Mesenchymal stem cell (in vitro differentiated cells and primary cell): ENCODE measurements around the gene GATD1.
A peak's percentile ranks its signal among the peaks of the same experiment; 100 is the strongest.

Experiments
- DNase-seq: peaks from one replicate; pipeline ENCODE4 v3.0.0-alpha.2; 2013
- H2AFZ ChIP-seq: one replicate; pipeline ENCODE4 v1.6.1; 2013; ENCODE audit warnings: low read depth, mild to moderate bottlenecking, control low read depth, inconsistent platforms, low read length, moderate library complexity
- H2AK5ac ChIP-seq: 2 replicates; pipeline ENCODE4 v1.6.1; 2013; ENCODE audit warnings: low read length, moderate library complexity, mild to moderate bottlenecking, inconsistent platforms; ENCODE audit not compliant: severe bottlenecking
- H2BK120ac ChIP-seq: one replicate; pipeline ENCODE4 v1.6.1; 2013; ENCODE audit warnings: low read depth, mild to moderate bottlenecking, inconsistent platforms, low read length, moderate library complexity
- H2BK12ac ChIP-seq, 2 experiments: one replicate each; pipeline ENCODE4 v1.6.1; 2013; ENCODE audit warnings: inconsistent platforms in 2 of 2, low read length in 2 of 2, mild to moderate bottlenecking in 2 of 2, moderate library complexity in 2 of 2, control low read depth in 1 of 2
- H2BK15ac ChIP-seq: one replicate; pipeline ENCODE4 v1.6.1; 2013; ENCODE audit warnings: mild to moderate bottlenecking, low read depth, inconsistent platforms; ENCODE audit not compliant: poor library complexity, severe bottlenecking
- H2BK5ac ChIP-seq: 2 replicates; pipeline ENCODE4 v1.6.1; 2013; ENCODE audit warnings: low read depth, mild to moderate bottlenecking, low read length, control low read depth, inconsistent platforms; ENCODE audit not compliant: poor library complexity, severe bottlenecking
- H3K14ac ChIP-seq, 2 experiments: one replicate each; pipeline ENCODE4 v1.6.1; 2013; ENCODE audit warnings: inconsistent platforms in 2 of 2, low read length in 2 of 2, control low read depth in 1 of 2, mild to moderate bottlenecking in 1 of 2, moderate library complexity in 1 of 2
- H3K18ac ChIP-seq, 2 experiments: one replicate each; pipeline ENCODE4 v1.6.1; 2013; ENCODE audit warnings: inconsistent platforms in 2 of 2, low read length in 2 of 2, control low read depth in 1 of 2, low read depth in 1 of 2, mild to moderate bottlenecking in 1 of 2
- H3K23ac ChIP-seq, 2 experiments: one replicate each; pipeline ENCODE4 v1.6.1; 2013; ENCODE audit warnings: inconsistent platforms in 2 of 2, low read length in 2 of 2, mild to moderate bottlenecking in 2 of 2, moderate library complexity in 2 of 2, control low read depth in 1 of 2
- H3K27ac ChIP-seq: 2 replicates; pipeline ENCODE4 v1.5.1; 2013; ENCODE audit warnings: mild to moderate bottlenecking, moderate library complexity, low read length, control low read depth, inconsistent platforms; ENCODE audit not compliant: poor library complexity, severe bottlenecking
- H3K27me3 ChIP-seq, 2 experiments: 2 replicates each; pipeline versions ENCODE4 v1.6.1 to v1.7.0; 2013; ENCODE audit warnings: low read length in 2 of 2, mild to moderate bottlenecking in 2 of 2, moderate library complexity in 2 of 2, control low read depth in 1 of 2, inconsistent platforms in 1 of 2; ENCODE audit not compliant: control insufficient read depth in 1 of 2, insufficient read depth in 1 of 2
- H3K36me3 ChIP-seq, 2 experiments: 2 replicates each; pipeline versions ENCODE4 v1.6.1 to v1.7.0; 2013; ENCODE audit warnings: low read length in 2 of 2, control low read depth in 1 of 2, inconsistent platforms in 1 of 2, low read depth in 1 of 2, mild to moderate bottlenecking in 1 of 2; ENCODE audit not compliant: insufficient read depth in 2 of 2, control insufficient read depth in 1 of 2
- H3K4ac ChIP-seq, 2 experiments: one replicate each; pipeline ENCODE4 v1.6.1; 2013; ENCODE audit warnings: inconsistent platforms in 2 of 2, low read length in 2 of 2, mild to moderate bottlenecking in 2 of 2, moderate library complexity in 2 of 2, control low read depth in 1 of 2, low read depth in 1 of 2
- H3K4me1 ChIP-seq: 2 replicates; pipeline ENCODE4 v1.6.1; 2013; ENCODE audit warnings: low read depth, low read length, control low read depth; ENCODE audit not compliant: control insufficient read depth, insufficient read depth
- H3K4me2 ChIP-seq: 2 replicates; pipeline ENCODE4 v1.6.1; 2013; ENCODE audit warnings: low read length, mild to moderate bottlenecking, inconsistent platforms; ENCODE audit not compliant: poor library complexity, severe bottlenecking
- H3K4me3 ChIP-seq, 2 experiments: 2 replicates each; pipeline versions ENCODE4 v1.5.1 to v1.7.0; 2013; ENCODE audit warnings: low read length in 2 of 2, mild to moderate bottlenecking in 2 of 2, control low read depth in 1 of 2, low read depth in 1 of 2; ENCODE audit not compliant: insufficient read depth in 1 of 2
- H3K79me1 ChIP-seq: replicated peaks from 2 replicates; pipeline ENCODE4 v1.6.1; 2013; ENCODE audit warnings: mild to moderate bottlenecking, control low read depth, low read length, inconsistent platforms; ENCODE audit not compliant: poor library complexity, severe bottlenecking
- H3K9ac ChIP-seq: 2 replicates; pipeline ENCODE4 v1.7.0; 2013; ENCODE audit warnings: mild to moderate bottlenecking, low read length, moderate library complexity
- H3K9me3 ChIP-seq: 2 replicates; pipeline ENCODE4 v1.7.0; 2013; ENCODE audit warnings: mild to moderate bottlenecking, low read length; ENCODE audit not compliant: control insufficient read depth
- H4K8ac ChIP-seq: one replicate; pipeline ENCODE4 v1.6.1; 2013; ENCODE audit warnings: inconsistent platforms, mild to moderate bottlenecking, low read length, moderate library complexity
- H4K91ac ChIP-seq: one replicate; pipeline ENCODE4 v1.6.1; 2013; ENCODE audit warnings: mild to moderate bottlenecking, low read length, inconsistent platforms
- WGBS: methylation state at CpG from one replicate; pipeline ENCODE4 v1.1.7; 2013; ENCODE audit warnings: mixed read lengths; 5-methylcytosine and 5-hydroxymethylcytosine counted together

Gene GATD1

GRCh38 chr11:779955-780532 is 2.8 kb upstream of the GATD1 start:
- H4K8ac ChIP-seq = no peak overlapping the region
- no peak overlapping the region for H3K4me3 ChIP-seq
- no peaks in the 10 kb centered on the region for H3K9me3 ChIP-seq
- peaks cover 23 to 26% of the 10 kb centered on the region in 2 experiments for H3K36me3 ChIP-seq
- H3K79me1 ChIP-seq = peaks cover 20% of the 10 kb centered on the region
- H3K23ac ChIP-seq = no peak overlapping the region
- H3K9ac ChIP-seq = no peak overlapping the region
- H2BK15ac ChIP-seq = no peak overlapping the region
- no peak overlapping the region for H3K4ac ChIP-seq
- H2BK5ac ChIP-seq = no peak overlapping the region
- no peak overlapping the region for H2BK12ac ChIP-seq
- H3K27me3 ChIP-seq = no peaks in the 10 kb centered on the region
- H2BK120ac ChIP-seq = no peak overlapping the region
- peaks cover 42% of the 10 kb centered on the region for H3K4me1 ChIP-seq
- no peak overlapping the region for H3K4me2 ChIP-seq
- WGBS = 96% methylated on average over 16 of the region's 16 CpGs
- peak overlapping the region; percentile 1 for H4K91ac ChIP-seq
- no peak overlapping the region for H3K18ac ChIP-seq
- DNase-seq = no peak
- no peak overlapping the region for H2AK5ac ChIP-seq
- H3K14ac ChIP-seq = no peak overlapping the region
- H2AFZ ChIP-seq = no peak overlapping the region
- no peak overlapping the region for H3K27ac ChIP-seq

GRCh38 chr11:778976-779954 is 2.0 kb upstream of the GATD1 start:
- Histone ChIP-seq H3K36me3 (peaks cover 23 to 33% of the 10 kb centered on the region in 2 experiments), H3K27me3 (no peaks in the 10 kb centered on the region), H3K27ac (no peak overlapping the region), H2AK5ac (no peak overlapping the region), H3K23ac (peak overlapping the region in 1 of 2 experiments; percentile 73), H3K4me3 (no peak overlapping the region), H3K9ac (no peak overlapping the region), H2AFZ (no peak overlapping the region), H2BK12ac (no peak overlapping the region), H2BK15ac (no peak overlapping the region), H2BK5ac (no peak overlapping the region), H3K4me2 (no peak overlapping the region), H3K4me1 (peaks cover 47% of the 10 kb centered on the region), H3K18ac (peak overlapping the region in 1 of 2 experiments; percentile 18), H2BK120ac (no peak overlapping the region), H3K14ac (no peak overlapping the region), H3K4ac (peak overlapping the region in 1 of 2 experiments; percentile 14), H3K79me1 (peaks cover 20% of the 10 kb centered on the region), H4K8ac (no peak overlapping the region), H4K91ac (no peak overlapping the region), H3K9me3 (no peaks in the 10 kb centered on the region)
- no peak for DNase-seq
- 98% methylated on average over 22 of the region's 23 CpGs for WGBS

- Histone ChIP-seq H3K27me3 (no peaks in the 10 kb centered on the region), H3K4me2 (peak overlapping the region; percentile 92), H2BK15ac (peak overlapping the region; percentile 98), H3K23ac (peak overlapping the region in 1 of 2 experiments; percentile 30), H3K14ac (peak overlapping the region in 1 of 2 experiments; percentile 100), H2BK120ac (peak overlapping the region; percentile 58), H3K4me3 (peak overlapping the region; percentile 93 to 96), H2BK12ac (peak overlapping the region in 1 of 2 experiments; percentile 83), H2AK5ac (peak overlapping the region; percentile 57), H3K4ac (peak overlapping the region; percentile 71 to 96), H3K4me1 (peaks cover 53% of the 10 kb centered on the region), H3K79me1 (peaks cover 33% of the 10 kb centered on the region), H2AFZ (peak overlapping the region; percentile 18), H3K18ac (peak overlapping the region; percentile 81 to 96), H2BK5ac (peak overlapping the region; percentile 85), H3K27ac (no peak overlapping the region), H3K9ac (peak overlapping the region; percentile 93), H4K91ac (peak overlapping the region; percentile 83), H3K36me3 (peaks cover 41 to 59% of the 10 kb centered on the region in 2 experiments), H3K9me3 (no peaks in the 10 kb centered on the region), H4K8ac (peak overlapping the region; percentile 96)
- WGBS = 1% methylated on average over 34 of the region's 65 CpGs
- DNase-seq = peak; percentile 52
Observed at GRCh38 chr11:776561-777287, 563 bp downstream of the GATD1 start.
